ENCODE data around the gene RHPN2.

DNA sequence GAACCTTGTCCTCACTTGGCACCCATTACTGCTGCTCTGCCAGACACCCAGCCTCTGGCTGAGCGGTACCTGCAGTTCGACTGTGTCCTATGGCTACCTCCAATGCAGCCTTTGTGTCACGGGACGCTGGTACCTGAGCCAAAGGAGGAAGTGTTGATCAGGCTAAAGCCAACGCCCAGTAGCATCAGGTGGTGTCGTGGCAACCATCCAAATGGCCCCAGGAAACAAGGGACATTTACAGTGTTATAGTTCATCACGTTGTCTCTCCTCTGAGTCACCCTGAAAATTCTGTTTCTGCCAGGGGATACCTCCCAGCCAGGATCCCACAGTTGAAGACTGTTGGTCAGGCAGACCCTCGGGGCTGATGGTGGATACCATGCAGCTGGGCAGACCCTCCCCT lies 10.1 kb downstream of the RHPN2 start:
- TF ChIP-seq, protein P1, sequence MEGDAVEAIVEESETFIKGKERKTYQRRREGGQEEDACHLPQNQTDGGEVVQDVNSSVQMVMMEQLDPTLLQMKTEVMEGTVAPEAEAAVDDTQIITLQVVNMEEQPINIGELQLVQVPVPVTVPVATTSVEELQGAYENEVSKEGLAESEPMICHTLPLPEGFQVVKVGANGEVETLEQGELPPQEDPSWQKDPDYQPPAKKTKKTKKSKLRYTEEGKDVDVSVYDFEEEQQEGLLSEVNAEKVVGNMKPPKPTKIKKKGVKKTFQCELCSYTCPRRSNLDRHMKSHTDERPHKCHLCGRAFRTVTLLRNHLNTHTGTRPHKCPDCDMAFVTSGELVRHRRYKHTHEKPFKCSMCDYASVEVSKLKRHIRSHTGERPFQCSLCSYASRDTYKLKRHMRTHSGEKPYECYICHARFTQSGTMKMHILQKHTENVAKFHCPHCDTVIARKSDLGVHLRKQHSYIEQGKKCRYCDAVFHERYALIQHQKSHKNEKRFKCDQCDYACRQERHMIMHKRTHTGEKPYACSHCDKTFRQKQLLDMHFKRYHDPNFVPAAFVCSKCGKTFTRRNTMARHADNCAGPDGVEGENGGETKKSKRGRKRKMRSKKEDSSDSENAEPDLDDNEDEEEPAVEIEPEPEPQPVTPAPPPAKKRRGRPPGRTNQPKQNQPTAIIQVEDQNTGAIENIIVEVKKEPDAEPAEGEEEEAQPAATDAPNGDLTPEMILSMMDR (IDR thresholded peaks at IDR 0.05; ENCODE audit: extremely low read depth in 1 of 2, insufficient read depth in 1 of 2, low read depth in 1 of 2, low read length in 2 of 2), result no peak
- no peak for TF ChIP-seq POLR2A (IDR thresholded peaks at IDR 0.05; ENCODE audit: low read depth, low read length)
- TF ChIP-seq EZH2 (IDR thresholded peaks at IDR 0.05; ENCODE audit: borderline replicate concordance, low read depth, low read length, severe bottlenecking), result no peak
- TF ChIP-seq POLR2AphosphoS5 (IDR thresholded peaks at IDR 0.05; ENCODE audit: insufficient read depth, low read depth, low read length), result no peak
- TF ChIP-seq, protein P2, sequence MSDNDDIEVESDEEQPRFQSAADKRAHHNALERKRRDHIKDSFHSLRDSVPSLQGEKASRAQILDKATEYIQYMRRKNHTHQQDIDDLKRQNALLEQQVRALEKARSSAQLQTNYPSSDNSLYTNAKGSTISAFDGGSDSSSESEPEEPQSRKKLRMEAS (IDR thresholded peaks at IDR 0.05; ENCODE audit: insufficient read depth, insufficient read length), result no peak
